GM12878 (cell line): Measurements from ENCODE around the gene OR8A1.

Source experiments
- CHD1 ChIP-seq: IDR thresholded peaks from 2 replicates; pipeline ENCODE4 v1.6.1; 2012; ENCODE audit warnings: low read depth, low read length, improper control_type of control experiment
- CTCF ChIP-seq, 3 experiments: IDR thresholded peaks in 2 of 3; conservative IDR thresholded peaks in 1 of 3; 2 replicates each; pipeline ENCODE4 v1.5.1; 2011; ENCODE audit warnings: low read depth in 3 of 3, low read length in 3 of 3, mild to moderate bottlenecking in 3 of 3, control low read depth in 2 of 3, moderate library complexity in 2 of 3, inconsistent platforms in 1 of 3, mixed read lengths in 1 of 3; ENCODE audit not compliant: control insufficient read depth in 2 of 3, insufficient read depth in 1 of 3; ENCODE audit errors: extremely low read depth in 1 of 3
- EZH2 ChIP-seq: IDR thresholded peaks from 2 replicates; pipeline ENCODE4 v1.6.1; 2012; ENCODE audit warnings: low read depth, mild to moderate bottlenecking, control low read depth, inconsistent platforms, low read length, borderline replicate concordance; ENCODE audit not compliant: control insufficient read depth
- IRF4 ChIP-seq: IDR thresholded peaks from 2 replicates; pipeline ENCODE4 v1.6.1; 2011; ENCODE audit warnings: low read depth, low read length
- JUND ChIP-seq: IDR thresholded peaks from 2 replicates; pipeline ENCODE4 v1.6.1; 2012; ENCODE audit warnings: low read depth, mild to moderate bottlenecking, low read length, improper control_type of control experiment, moderate library complexity
- NFXL1 ChIP-seq: fragments of 450-650 bp; IDR thresholded peaks from 2 replicates; pipeline ENCODE4 v1.6.1; 2017; ENCODE audit warnings: antibody characterized with exemption, mild to moderate bottlenecking, borderline replicate concordance
- NFYB ChIP-seq: IDR thresholded peaks from 2 replicates; pipeline ENCODE4 v1.6.1; 2011; ENCODE audit warnings: low read depth, mild to moderate bottlenecking, low read length, improper control_type of control experiment, moderate library complexity; ENCODE audit not compliant: insufficient read depth
- POLR2A ChIP-seq: IDR thresholded peaks from 2 replicates; pipeline ENCODE4 v1.6.1; 2011; ENCODE audit warnings: low read depth, mild to moderate bottlenecking, low read length
- REST ChIP-seq: IDR thresholded peaks from 2 replicates; pipeline ENCODE4 v1.6.1; 2012; ENCODE audit warnings: mild to moderate bottlenecking, low read depth, low read length
- YY1 ChIP-seq: IDR thresholded peaks from 2 replicates; pipeline ENCODE4 v1.6.1; 2011; ENCODE audit warnings: low read depth, mild to moderate bottlenecking, low read length
- ZNF592 ChIP-seq: fragments of 450-650 bp; IDR thresholded peaks from 2 replicates; pipeline ENCODE4 v1.6.1; 2017; ENCODE audit warnings: mild to moderate bottlenecking, moderate library complexity
- TF ChIP-seq, protein P1 (sequence below): fragments of 450-650 bp; conservative IDR thresholded peaks from 2 replicates; pipeline ENCODE4 v1.6.1; 2017; ENCODE audit warnings: mild to moderate bottlenecking, moderate library complexity
- TF ChIP-seq, protein P2 (sequence below): IDR thresholded peaks from 2 replicates; pipeline ENCODE4 v1.6.1; 2012; ENCODE audit warnings: low read length, inconsistent platforms
- TF ChIP-seq, protein P3 (sequence below): IDR thresholded peaks from 2 replicates; pipeline ENCODE4 v1.6.1; 2011; ENCODE audit warnings: low read depth, low read length, improper control_type of control experiment, borderline replicate concordance

DNA sequence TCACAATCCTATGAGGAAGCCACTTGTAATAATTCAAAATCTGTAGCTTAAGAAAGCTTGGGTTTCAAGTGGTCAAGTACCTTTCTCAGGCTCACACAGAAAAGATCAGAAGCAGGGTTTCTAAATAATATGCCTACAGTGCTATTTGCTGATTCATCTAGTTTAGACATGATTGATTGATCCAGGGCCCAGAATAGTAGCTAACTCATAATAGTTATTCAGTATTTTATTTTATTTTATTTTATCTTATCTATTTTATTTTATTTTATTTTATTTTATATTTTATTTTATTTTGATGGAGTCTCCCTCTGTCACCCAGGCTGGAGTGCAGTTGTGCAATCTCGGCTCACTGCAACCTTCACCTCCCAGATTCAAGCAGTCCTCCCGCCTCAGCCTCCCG lies 25.5 kb downstream of the OR8A1 start:
- no peak for TF ChIP-seq YY1
- no peak for TF ChIP-seq NFYB
- TF ChIP-seq CTCF (IDR thresholded peaks at IDR 0.05 in 2 of 3, conservative IDR thresholded peaks at IDR 0.05 in 1 of 3; ENCODE audit: control insufficient read depth in 2 of 3, extremely low read depth in 1 of 3, insufficient read depth in 1 of 3, low read depth in 3 of 3, low read length in 3 of 3) = no peak
- TF ChIP-seq, protein P1, sequence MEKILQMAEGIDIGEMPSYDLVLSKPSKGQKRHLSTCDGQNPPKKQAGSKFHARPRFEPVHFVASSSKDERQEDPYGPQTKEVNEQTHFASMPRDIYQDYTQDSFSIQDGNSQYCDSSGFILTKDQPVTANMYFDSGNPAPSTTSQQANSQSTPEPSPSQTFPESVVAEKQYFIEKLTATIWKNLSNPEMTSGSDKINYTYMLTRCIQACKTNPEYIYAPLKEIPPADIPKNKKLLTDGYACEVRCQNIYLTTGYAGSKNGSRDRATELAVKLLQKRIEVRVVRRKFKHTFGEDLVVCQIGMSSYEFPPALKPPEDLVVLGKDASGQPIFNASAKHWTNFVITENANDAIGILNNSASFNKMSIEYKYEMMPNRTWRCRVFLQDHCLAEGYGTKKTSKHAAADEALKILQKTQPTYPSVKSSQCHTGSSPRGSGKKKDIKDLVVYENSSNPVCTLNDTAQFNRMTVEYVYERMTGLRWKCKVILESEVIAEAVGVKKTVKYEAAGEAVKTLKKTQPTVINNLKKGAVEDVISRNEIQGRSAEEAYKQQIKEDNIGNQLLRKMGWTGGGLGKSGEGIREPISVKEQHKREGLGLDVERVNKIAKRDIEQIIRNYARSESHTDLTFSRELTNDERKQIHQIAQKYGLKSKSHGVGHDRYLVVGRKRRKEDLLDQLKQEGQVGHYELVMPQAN = no peak
- no peak for TF ChIP-seq IRF4
- no peak for TF ChIP-seq EZH2
- TF ChIP-seq JUND = no peak
- no peak for TF ChIP-seq ZNF592
- TF ChIP-seq NFXL1 = no peak
- TF ChIP-seq REST = no peak
- TF ChIP-seq, protein P2, sequence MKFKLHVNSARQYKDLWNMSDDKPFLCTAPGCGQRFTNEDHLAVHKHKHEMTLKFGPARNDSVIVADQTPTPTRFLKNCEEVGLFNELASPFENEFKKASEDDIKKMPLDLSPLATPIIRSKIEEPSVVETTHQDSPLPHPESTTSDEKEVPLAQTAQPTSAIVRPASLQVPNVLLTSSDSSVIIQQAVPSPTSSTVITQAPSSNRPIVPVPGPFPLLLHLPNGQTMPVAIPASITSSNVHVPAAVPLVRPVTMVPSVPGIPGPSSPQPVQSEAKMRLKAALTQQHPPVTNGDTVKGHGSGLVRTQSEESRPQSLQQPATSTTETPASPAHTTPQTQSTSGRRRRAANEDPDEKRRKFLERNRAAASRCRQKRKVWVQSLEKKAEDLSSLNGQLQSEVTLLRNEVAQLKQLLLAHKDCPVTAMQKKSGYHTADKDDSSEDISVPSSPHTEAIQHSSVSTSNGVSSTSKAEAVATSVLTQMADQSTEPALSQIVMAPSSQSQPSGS = no peak
- no peak for TF ChIP-seq POLR2A
- TF ChIP-seq, protein P3, sequence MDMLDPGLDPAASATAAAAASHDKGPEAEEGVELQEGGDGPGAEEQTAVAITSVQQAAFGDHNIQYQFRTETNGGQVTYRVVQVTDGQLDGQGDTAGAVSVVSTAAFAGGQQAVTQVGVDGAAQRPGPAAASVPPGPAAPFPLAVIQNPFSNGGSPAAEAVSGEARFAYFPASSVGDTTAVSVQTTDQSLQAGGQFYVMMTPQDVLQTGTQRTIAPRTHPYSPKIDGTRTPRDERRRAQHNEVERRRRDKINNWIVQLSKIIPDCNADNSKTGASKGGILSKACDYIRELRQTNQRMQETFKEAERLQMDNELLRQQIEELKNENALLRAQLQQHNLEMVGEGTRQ = no peak
- no peak for TF ChIP-seq CHD1
